GM20000 (cell line): ENCODE data around the gene TMEM121.

ENCODE experiments used
- DNase-seq: peaks from one replicate; pipeline ENCODE4 v3.0.0; 2012; ENCODE audit warnings: low spot score
- TF ChIP-seq, protein P1 (sequence below): IDR thresholded peaks from 2 replicates; pipeline ENCODE4 v1.5.1; 2012; ENCODE audit warnings: mild to moderate bottlenecking, control low read depth; ENCODE audit errors: extremely low read depth, missing control alignments

The TMEM121 gene

DNA sequence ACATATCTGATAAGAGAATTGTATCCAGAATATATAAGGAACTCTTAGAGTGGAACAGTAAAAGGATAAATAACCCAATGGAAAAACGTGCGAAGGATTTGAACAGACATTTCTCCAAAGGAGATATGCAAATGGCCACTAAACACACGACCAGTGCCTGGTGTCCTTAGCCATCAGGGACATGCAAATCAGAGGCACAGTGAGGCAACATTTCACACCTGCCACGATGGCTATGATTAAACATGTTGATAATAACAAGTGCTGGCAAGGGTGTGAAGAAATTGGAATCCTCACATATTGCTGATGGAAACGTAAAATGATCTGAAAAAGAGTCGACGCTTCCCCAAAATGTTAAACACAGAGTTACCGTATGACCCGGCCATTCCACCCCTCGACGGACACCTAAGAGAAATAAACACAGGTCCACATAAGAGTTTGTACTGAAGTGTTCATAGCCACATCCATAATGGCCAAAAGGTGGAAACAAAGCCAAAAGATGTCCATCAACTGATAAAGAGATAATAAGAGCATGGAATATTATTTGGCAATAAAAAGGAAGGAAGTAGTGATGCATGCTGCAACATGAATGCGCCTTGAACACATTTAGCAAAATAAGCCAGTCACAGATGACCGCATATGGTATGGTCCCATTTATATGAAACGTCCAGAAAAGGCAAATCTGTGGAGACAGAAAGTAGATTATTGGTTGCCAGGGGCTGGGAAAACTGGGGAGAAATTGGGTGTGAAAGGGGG is 6.3 kb upstream of the TMEM121 start:
- DNase-seq: no peak
- TF ChIP-seq, protein P1, sequence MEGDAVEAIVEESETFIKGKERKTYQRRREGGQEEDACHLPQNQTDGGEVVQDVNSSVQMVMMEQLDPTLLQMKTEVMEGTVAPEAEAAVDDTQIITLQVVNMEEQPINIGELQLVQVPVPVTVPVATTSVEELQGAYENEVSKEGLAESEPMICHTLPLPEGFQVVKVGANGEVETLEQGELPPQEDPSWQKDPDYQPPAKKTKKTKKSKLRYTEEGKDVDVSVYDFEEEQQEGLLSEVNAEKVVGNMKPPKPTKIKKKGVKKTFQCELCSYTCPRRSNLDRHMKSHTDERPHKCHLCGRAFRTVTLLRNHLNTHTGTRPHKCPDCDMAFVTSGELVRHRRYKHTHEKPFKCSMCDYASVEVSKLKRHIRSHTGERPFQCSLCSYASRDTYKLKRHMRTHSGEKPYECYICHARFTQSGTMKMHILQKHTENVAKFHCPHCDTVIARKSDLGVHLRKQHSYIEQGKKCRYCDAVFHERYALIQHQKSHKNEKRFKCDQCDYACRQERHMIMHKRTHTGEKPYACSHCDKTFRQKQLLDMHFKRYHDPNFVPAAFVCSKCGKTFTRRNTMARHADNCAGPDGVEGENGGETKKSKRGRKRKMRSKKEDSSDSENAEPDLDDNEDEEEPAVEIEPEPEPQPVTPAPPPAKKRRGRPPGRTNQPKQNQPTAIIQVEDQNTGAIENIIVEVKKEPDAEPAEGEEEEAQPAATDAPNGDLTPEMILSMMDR: no peak

- DNase-seq: no peak
- TF ChIP-seq, protein P1: no peak
Observed at GRCh38 chr14:105525326-105525725, 1.1 kb upstream of the TMEM121 start.

GRCh38 chr14:105526776-105527380 is 495 bp downstream of the TMEM121 start:
- DNase-seq: no peak
- TF ChIP-seq, protein P1: no peak

DNA sequence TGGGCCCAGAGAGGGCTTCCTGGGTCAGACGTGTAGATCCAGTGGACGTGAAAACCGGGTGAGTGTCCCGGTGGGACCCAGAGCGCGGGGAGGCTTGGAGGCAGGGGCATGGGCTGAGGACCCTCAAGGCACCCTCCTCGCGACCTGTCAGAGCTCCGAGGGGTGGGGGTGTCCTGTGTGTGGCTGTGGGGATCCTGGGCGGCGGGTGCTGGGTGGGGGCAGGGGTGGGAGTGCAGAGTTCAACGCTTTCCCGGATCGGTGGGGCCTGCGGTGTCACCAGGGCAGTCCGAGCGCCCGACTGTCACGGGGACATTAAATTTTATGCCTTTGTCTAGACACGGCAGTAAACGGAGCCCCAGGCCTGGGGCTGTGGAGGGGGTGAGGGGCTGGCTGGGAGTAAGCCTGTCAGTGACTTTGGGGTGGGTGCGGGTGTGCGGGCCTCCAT is 1.0 kb downstream of the TMEM121 start:
- DNase-seq: no peak
- TF ChIP-seq, protein P1: no peak

DNA sequence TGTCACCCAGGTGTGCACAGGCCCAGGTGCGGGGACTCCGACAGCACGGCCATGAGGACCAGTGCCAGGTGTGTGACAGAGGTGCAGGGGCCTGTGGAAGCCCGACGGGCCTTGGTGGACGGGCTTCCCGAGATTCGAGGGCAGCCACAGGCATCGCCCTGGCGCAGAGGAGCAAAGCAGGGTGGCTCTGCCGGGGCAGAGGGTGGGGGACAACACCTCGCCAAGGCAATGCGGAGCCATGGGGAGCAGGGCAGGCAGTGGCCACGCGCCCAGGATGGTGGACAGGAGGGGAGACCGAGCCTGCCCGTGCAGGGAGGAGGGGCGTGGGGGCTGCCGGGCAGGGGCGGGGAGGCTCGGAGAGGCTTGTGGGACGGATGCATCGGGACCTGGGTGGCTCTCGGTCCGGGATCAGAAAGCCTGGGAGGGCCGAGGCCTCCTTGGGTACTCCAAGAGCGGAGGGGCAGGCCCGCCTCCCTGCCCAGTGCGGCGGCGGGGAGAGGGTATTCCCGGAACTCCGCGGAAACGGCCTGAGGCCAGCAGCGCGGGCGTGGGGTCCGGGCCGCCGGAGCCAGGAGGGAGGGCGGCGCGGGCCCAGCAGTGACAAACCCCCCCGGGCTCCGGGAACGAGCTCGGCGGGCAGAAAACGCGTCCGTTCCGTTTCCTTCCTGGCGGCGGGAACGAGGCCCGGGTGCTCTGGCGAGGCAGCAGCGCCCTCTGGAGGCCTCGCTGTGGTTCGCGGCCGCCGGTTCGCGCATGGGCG is 1.6 kb downstream of the TMEM121 start:
- TF ChIP-seq, protein P1: peak; percentile 96
- DNase-seq: peak; percentile 99

GRCh38 chr14:105528586-105529318 is 2.4 kb downstream of the TMEM121 start:
- DNase-seq: peak; percentile 63
- TF ChIP-seq, protein P1: no peak
